GM18505 (cell line): ENCODE measurements around the gene IGFL4.

Experiments used
- ATAC-seq: cut with Tn5 transposase; IDR thresholded peaks from one replicate; pipeline ENCODE4 v1.9.1; 2021; ENCODE audit not compliant: unreplicated experiment
- POLR2A ChIP-seq: IDR thresholded peaks from 4 replicates; pipeline ENCODE4 v1.6.1; 2011; ENCODE audit warnings: borderline replicate concordance; ENCODE audit not compliant: insufficient read depth, insufficient read length; ENCODE audit errors: extremely low read depth

IGFL4 gene

GRCh38 chr19:46076031-46076880, 35.5 kb upstream of the IGFL4 start:
- no peak for ATAC-seq
- TF ChIP-seq POLR2A, result no peak

- no peak for TF ChIP-seq POLR2A
- ATAC-seq, result no peak
Observed at GRCh38 chr19:46073268-46073922, 32.6 kb upstream of the IGFL4 start.

- no peak for TF ChIP-seq POLR2A
- no peak for ATAC-seq
Observed at GRCh38 chr19:46069806-46070341, 29.1 kb upstream of the IGFL4 start.

- ATAC-seq, result no peak
- no peak for TF ChIP-seq POLR2A
Observed at GRCh38 chr19:46068345-46069258, 27.8 kb upstream of the IGFL4 start.

GRCh38 chr19:46067691-46068090, 26.9 kb upstream of the IGFL4 start:
- ATAC-seq, result no peak
- TF ChIP-seq POLR2A, result no peak

- TF ChIP-seq POLR2A, result no peak
- no peak for ATAC-seq
Observed at GRCh38 chr19:46066471-46066870, 25.7 kb upstream of the IGFL4 start.

GRCh38 chr19:46065486-46066071, 24.8 kb upstream of the IGFL4 start:
- ATAC-seq, result no peak
- no peak for TF ChIP-seq POLR2A

GRCh38 chr19:46063201-46063600, 22.4 kb upstream of the IGFL4 start:
- no peak for ATAC-seq
- no peak for TF ChIP-seq POLR2A

- no peak for TF ChIP-seq POLR2A
- no peak for ATAC-seq
Observed at GRCh38 chr19:46060012-46060411, 19.2 kb upstream of the IGFL4 start.

GRCh38 chr19:46058778-46059177, 18.0 kb upstream of the IGFL4 start:
- ATAC-seq, result no peak
- TF ChIP-seq POLR2A, result no peak

- ATAC-seq, result no peak
- TF ChIP-seq POLR2A, result no peak
Observed at GRCh38 chr19:46056536-46056935, 15.7 kb upstream of the IGFL4 start.

GRCh38 chr19:46052896-46053295, 12.1 kb upstream of the IGFL4 start:
- ATAC-seq, result no peak
- no peak for TF ChIP-seq POLR2A

- TF ChIP-seq POLR2A, result no peak
- no peak for ATAC-seq
Observed at GRCh38 chr19:46049597-46049996, 8.8 kb upstream of the IGFL4 start.
